ENCODE results near the gene LRRC8B.

DNA sequence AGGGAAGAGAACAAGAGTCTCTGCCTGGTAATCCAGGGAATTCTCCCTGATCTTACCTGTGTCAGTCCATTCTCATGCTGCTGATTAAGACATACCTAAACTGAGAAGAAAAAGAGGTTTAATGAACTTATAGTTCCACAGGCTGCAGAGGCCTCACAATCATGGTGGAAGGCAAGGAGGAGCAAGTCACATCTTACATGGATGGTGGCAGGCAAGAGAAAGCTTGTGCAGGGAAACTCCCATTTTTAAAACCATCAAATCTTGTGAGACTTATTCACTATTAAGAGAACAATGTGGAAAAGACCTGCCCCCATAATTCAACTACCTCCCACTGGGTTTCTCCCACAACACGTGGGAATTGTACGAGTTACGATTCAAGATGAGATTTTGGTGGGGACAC, 34.2 kb upstream of the LRRC8B start:
- TF ChIP-seq, protein P1, sequence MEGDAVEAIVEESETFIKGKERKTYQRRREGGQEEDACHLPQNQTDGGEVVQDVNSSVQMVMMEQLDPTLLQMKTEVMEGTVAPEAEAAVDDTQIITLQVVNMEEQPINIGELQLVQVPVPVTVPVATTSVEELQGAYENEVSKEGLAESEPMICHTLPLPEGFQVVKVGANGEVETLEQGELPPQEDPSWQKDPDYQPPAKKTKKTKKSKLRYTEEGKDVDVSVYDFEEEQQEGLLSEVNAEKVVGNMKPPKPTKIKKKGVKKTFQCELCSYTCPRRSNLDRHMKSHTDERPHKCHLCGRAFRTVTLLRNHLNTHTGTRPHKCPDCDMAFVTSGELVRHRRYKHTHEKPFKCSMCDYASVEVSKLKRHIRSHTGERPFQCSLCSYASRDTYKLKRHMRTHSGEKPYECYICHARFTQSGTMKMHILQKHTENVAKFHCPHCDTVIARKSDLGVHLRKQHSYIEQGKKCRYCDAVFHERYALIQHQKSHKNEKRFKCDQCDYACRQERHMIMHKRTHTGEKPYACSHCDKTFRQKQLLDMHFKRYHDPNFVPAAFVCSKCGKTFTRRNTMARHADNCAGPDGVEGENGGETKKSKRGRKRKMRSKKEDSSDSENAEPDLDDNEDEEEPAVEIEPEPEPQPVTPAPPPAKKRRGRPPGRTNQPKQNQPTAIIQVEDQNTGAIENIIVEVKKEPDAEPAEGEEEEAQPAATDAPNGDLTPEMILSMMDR (IDR thresholded peaks at IDR 0.05): no peak
- no peak for TF ChIP-seq POLR2A (IDR thresholded peaks at IDR 0.05)
